Astrocyte (in vitro differentiated cells and primary cell): ENCODE results near the gene ATG4A. TPM values are rescaled to one million over a fixed set of nuclear protein-coding genes. Genes with fewer than 3 reads are reported as not detected.

Experiments used
- DNase-seq: peaks from one replicate; pipeline ENCODE4 v3.0.0-alpha.2; 2010; ENCODE audit warnings: low read depth
- FAIRE-seq: peaks from 2 replicates; lab custom pipeline; 2011; peaks lifted over from hg19 to GRCh38; lab: Jason Lieb, UNC
- H2AFZ ChIP-seq: 2 replicates; pipeline ENCODE4 v1.6.0; 2012; ENCODE audit warnings: low read depth, low read length, inconsistent platforms
- H3K27ac ChIP-seq: 2 replicates; pipeline ENCODE4 v1.5.1; 2011; ENCODE audit warnings: low read depth, low read length, inconsistent platforms
- H3K27me3 ChIP-seq: 2 replicates; pipeline ENCODE4 v1.6.0; 2011; ENCODE audit warnings: low read length, inconsistent platforms; ENCODE audit not compliant: insufficient read depth
- H3K36me3 ChIP-seq: 2 replicates; pipeline ENCODE4 v1.5.1; 2011; ENCODE audit warnings: low read length, inconsistent platforms; ENCODE audit not compliant: insufficient read depth
- H3K4me1 ChIP-seq: 2 replicates; pipeline ENCODE4 v1.5.1; 2011; ENCODE audit warnings: low read length, inconsistent platforms; ENCODE audit not compliant: insufficient read depth
- H3K4me2 ChIP-seq: 2 replicates; pipeline ENCODE4 v1.6.0; 2012; ENCODE audit warnings: low read length, inconsistent platforms
- H3K4me3 ChIP-seq: 2 replicates; pipeline ENCODE4 v1.5.1; 2011; ENCODE audit warnings: low read depth, mild to moderate bottlenecking, low read length, inconsistent platforms; ENCODE audit not compliant: insufficient read depth
- H3K79me2 ChIP-seq: 2 replicates; pipeline ENCODE4 v1.6.0; 2012; ENCODE audit warnings: mild to moderate bottlenecking, low read length, inconsistent platforms; ENCODE audit not compliant: insufficient read depth
- H3K9ac ChIP-seq: 2 replicates; pipeline ENCODE4 v1.6.0; 2012; ENCODE audit warnings: mild to moderate bottlenecking, low read length, inconsistent platforms
- H3K9me3 ChIP-seq: 2 replicates; pipeline ENCODE4 v1.5.1; 2012; ENCODE audit warnings: low read depth, mild to moderate bottlenecking, low read length, inconsistent platforms; ENCODE audit not compliant: insufficient read depth
- H4K20me1 ChIP-seq: 2 replicates; pipeline ENCODE4 v1.6.0; 2012; ENCODE audit warnings: low read length, inconsistent platforms; ENCODE audit not compliant: insufficient read depth
- H3K27ac Mint-ChIP-seq: one replicate; pipeline ENCODE4 v1.8.0; 2021; ENCODE audit warnings: mild to moderate bottlenecking, mixed read lengths; ENCODE audit not compliant: unreplicated experiment
- H3K27me3 Mint-ChIP-seq: one replicate; pipeline ENCODE4 v1.8.0; 2021; ENCODE audit warnings: low read depth, mixed read lengths; ENCODE audit not compliant: unreplicated experiment
- H3K36me3 Mint-ChIP-seq: one replicate; pipeline ENCODE4 v1.8.0; 2021; ENCODE audit warnings: low read depth, mixed read lengths; ENCODE audit not compliant: unreplicated experiment
- H3K4me1 Mint-ChIP-seq: one replicate; pipeline ENCODE4 v1.8.0; 2021; ENCODE audit warnings: low read depth, mixed read lengths; ENCODE audit not compliant: unreplicated experiment
- H3K4me3 Mint-ChIP-seq: one replicate; pipeline ENCODE4 v1.8.0; 2021; ENCODE audit warnings: mild to moderate bottlenecking, moderate library complexity, mixed read lengths; ENCODE audit not compliant: unreplicated experiment
- H3K9me3 Mint-ChIP-seq: one replicate; pipeline ENCODE4 v1.8.0; 2021; ENCODE audit warnings: mild to moderate bottlenecking, mixed read lengths; ENCODE audit not compliant: unreplicated experiment
- EZH2 ChIP-seq: IDR thresholded peaks from 2 replicates; pipeline ENCODE4 v1.6.1; 2012; ENCODE audit warnings: mild to moderate bottlenecking, low read length, inconsistent platforms; ENCODE audit not compliant: insufficient read depth
- total RNA-seq: library from RNA; stranded (reverse); gene quantifications from 2 replicates; pipeline ENCODE4 v1.2.1, GENCODE V29; 2021
- TF ChIP-seq, protein P1 (sequence below): IDR thresholded peaks from 2 replicates; pipeline ENCODE4 v1.5.1; 2011; ENCODE audit warnings: low read depth, mild to moderate bottlenecking, inconsistent platforms, low read length, moderate library complexity; ENCODE audit not compliant: insufficient read depth

The ATG4A gene
- total RNA-seq, 1 donor from 2014 or later, result 10.7 TPM

DNA sequence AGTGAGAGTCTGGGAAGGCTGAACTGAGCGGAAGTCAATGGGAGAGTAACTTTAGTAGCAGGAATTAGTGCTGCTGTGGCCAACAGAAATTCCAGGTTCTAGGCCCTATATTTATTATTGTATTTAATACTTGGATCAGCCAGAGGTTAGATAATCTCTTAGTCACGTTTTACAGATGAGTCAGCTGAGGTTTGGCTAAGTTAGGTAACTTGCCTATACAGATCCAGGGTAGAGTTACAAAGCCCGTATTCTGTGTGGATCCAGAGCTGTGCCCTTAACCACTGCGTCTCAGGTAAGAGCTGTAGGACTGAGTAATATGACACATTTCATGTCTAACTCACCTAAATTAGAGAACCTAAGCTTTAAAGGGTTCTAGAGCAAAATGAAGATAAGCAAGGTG is 20.7 kb upstream of the ATG4A start:
- no peak overlapping the region for H3K27ac Mint-ChIP-seq
- Histone ChIP-seq H3K4me1 (peaks cover 16% of the 10 kb centered on the region), H3K27ac (no peak overlapping the region), H4K20me1 (no peaks in the 10 kb centered on the region), H3K9me3 (no peaks in the 10 kb centered on the region), H3K9ac (no peak overlapping the region), H3K79me2 (no peaks in the 10 kb centered on the region), H3K4me2 (no peak overlapping the region), H3K27me3 (peaks cover 4% of the 10 kb centered on the region), H3K36me3 (no peaks in the 10 kb centered on the region), H3K4me3 (no peak overlapping the region), H2AFZ (no peak overlapping the region)
- H3K4me3 Mint-ChIP-seq, result no peak overlapping the region
- H3K36me3 Mint-ChIP-seq, result no peaks in the 10 kb centered on the region
- TF ChIP-seq EZH2, result no peak
- TF ChIP-seq, protein P1, sequence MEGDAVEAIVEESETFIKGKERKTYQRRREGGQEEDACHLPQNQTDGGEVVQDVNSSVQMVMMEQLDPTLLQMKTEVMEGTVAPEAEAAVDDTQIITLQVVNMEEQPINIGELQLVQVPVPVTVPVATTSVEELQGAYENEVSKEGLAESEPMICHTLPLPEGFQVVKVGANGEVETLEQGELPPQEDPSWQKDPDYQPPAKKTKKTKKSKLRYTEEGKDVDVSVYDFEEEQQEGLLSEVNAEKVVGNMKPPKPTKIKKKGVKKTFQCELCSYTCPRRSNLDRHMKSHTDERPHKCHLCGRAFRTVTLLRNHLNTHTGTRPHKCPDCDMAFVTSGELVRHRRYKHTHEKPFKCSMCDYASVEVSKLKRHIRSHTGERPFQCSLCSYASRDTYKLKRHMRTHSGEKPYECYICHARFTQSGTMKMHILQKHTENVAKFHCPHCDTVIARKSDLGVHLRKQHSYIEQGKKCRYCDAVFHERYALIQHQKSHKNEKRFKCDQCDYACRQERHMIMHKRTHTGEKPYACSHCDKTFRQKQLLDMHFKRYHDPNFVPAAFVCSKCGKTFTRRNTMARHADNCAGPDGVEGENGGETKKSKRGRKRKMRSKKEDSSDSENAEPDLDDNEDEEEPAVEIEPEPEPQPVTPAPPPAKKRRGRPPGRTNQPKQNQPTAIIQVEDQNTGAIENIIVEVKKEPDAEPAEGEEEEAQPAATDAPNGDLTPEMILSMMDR, result no peak
- no peaks in the 10 kb centered on the region for H3K9me3 Mint-ChIP-seq
- no peaks in the 10 kb centered on the region for H3K27me3 Mint-ChIP-seq
- H3K4me1 Mint-ChIP-seq, result peaks cover 8% of the 10 kb centered on the region
- DNase-seq (peak; percentile 74), FAIRE-seq (no peak)

DNA sequence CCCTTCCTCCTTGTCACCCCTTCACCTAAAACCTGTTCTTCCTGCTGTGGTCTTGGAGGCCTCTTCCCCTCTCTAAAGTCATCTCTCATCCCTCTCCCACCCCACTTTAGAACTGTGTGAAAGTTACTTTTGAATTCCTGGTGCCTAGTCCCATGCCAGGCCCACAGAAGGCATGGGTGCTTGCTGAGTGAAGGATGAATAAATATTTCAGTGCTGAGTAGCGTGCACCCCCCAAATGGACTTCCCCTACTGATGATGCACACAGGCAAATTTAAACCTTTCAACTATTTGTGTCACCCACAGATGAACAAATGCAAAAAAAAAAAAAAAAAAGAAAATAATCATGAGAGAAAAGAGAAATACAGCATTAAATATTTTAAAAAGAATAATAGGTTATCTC is 20.0 kb upstream of the ATG4A start:
- Histone ChIP-seq H3K4me3 (no peak overlapping the region), H3K27ac (no peak overlapping the region)

DNA sequence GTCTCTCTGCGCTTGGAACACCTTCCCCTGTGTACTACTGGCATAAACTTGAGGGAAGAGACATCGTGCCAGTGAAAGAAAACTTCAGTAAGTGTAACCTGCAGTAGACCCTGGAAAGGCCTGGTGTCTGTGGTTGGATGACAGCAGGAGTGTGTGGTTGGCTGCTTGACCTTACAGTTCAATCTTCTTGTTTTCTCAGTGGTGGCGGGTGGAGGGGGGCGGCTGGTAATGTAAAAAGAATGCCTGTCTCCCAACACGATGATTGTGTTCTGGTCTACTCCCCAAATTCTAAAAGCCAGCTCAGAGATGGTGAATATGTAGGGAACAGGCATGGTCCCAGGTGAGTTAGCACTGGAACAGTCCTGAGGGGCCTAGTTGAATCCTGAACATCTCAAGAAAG is 18.8 kb upstream of the ATG4A start:
- Histone ChIP-seq H3K4me3 (no peak overlapping the region), H3K27me3 (peaks cover 4% of the 10 kb centered on the region), H3K9ac (no peak overlapping the region), H3K79me2 (no peaks in the 10 kb centered on the region), H3K36me3 (no peaks in the 10 kb centered on the region), H3K4me1 (peaks cover 16% of the 10 kb centered on the region), H4K20me1 (no peaks in the 10 kb centered on the region), H3K4me2 (peak overlapping the region; percentile 67), H3K9me3 (no peaks in the 10 kb centered on the region), H2AFZ (no peak overlapping the region), H3K27ac (no peak overlapping the region)
- Mint-ChIP-seq H3K36me3 (no peaks in the 10 kb centered on the region), H3K4me3 (no peak overlapping the region), H3K27me3 (no peaks in the 10 kb centered on the region), H3K4me1 (peaks cover 8% of the 10 kb centered on the region), H3K27ac (peak overlapping the region; percentile 74), H3K9me3 (no peaks in the 10 kb centered on the region)
- FAIRE-seq (peak; percentile 55), DNase-seq (peak; percentile 80)
- TF ChIP-seq EZH2, result no peak
- TF ChIP-seq, protein P1, result no peak

More for the DNA sequence above, 20.0 kb upstream of the ATG4A start:
- Mint-ChIP-seq H3K4me3 (no peak overlapping the region), H3K9me3 (no peaks in the 10 kb centered on the region), H3K27me3 (no peaks in the 10 kb centered on the region), H3K36me3 (no peaks in the 10 kb centered on the region), H3K27ac (no peak overlapping the region), H3K4me1 (peaks cover 8% of the 10 kb centered on the region)
- DNase-seq (no peak), FAIRE-seq (no peak)
- no peaks in the 10 kb centered on the region for H3K79me2 ChIP-seq
- no peak overlapping the region for H3K9ac ChIP-seq
- H3K27me3 ChIP-seq, result peaks cover 4% of the 10 kb centered on the region
- H3K9me3 ChIP-seq, result no peaks in the 10 kb centered on the region
- H2AFZ ChIP-seq, result no peak overlapping the region
- TF ChIP-seq, protein P1, result no peak
- TF ChIP-seq EZH2, result no peak
- H3K4me2 ChIP-seq, result no peak overlapping the region
- H4K20me1 ChIP-seq, result no peaks in the 10 kb centered on the region
- H3K36me3 ChIP-seq, result no peaks in the 10 kb centered on the region
- peaks cover 16% of the 10 kb centered on the region for H3K4me1 ChIP-seq
